Breast epithelium (tissue), 4 donors: ENCODE data around the gene C6orf141. TPM values are rescaled to one million over a fixed set of nuclear protein-coding genes. Genes with fewer than 3 reads are reported as not detected.

Source experiments
- DNase-seq, 2 donors: peaks; one replicate each; pipeline ENCODE4 v3.0.0-alpha.2; 2019; ENCODE audit warnings: low spot score in 2 of 2
- H3K27ac ChIP-seq, 2 donors: fragments of 200-600 bp; sonication (generic) in 1 of 2; one replicate each; pipeline ENCODE4 v1.5.1; 2016 to 2019; ENCODE audit warnings: mild to moderate bottlenecking in 1 of 2
- H3K27me3 ChIP-seq, 2 donors: fragments of 200-600 bp; sonication (generic) in 1 of 2; one replicate each; pipeline versions ENCODE4 v1.5.1 to v1.6.0; 2017 to 2019; ENCODE audit warnings: control low read depth in 1 of 2, mild to moderate bottlenecking in 1 of 2
- H3K36me3 ChIP-seq: fragments of 200-600 bp; one replicate; pipeline ENCODE4 v1.5.1; 2019
- H3K4me1 ChIP-seq, 2 donors: fragments of 200-600 bp; sonication (generic); one replicate each; pipeline ENCODE4 v1.5.1; 2016 to 2019; ENCODE audit warnings: control low read depth in 1 of 2
- H3K4me3 ChIP-seq, 3 donors: fragments of 200-600 bp; sonication (generic); 1 replicate in 2 of 3; 2 replicates in 1 of 3; pipeline ENCODE4 v1.5.1; 2016 to 2019; ENCODE audit warnings: mild to moderate bottlenecking in 3 of 3, moderate library complexity in 2 of 3
- H3K9me3 ChIP-seq, 2 donors: fragments of 200-600 bp; sonication (generic) in 1 of 2; one replicate each; pipeline ENCODE4 v1.5.1; 2016 to 2019; ENCODE audit warnings: control low read depth in 1 of 2
- CTCF ChIP-seq, 3 donors: fragments of 450-650 bp; IDR thresholded peaks; one replicate each; pipeline ENCODE4 v1.5.1; 2016 to 2017; ENCODE audit warnings: antibody characterized with exemption in 3 of 3, mild to moderate bottlenecking in 3 of 3, moderate library complexity in 3 of 3
- POLR2A ChIP-seq: fragments of 450-650 bp; IDR thresholded peaks from one replicate; pipeline ENCODE4 v1.6.1; 2016; ENCODE audit warnings: antibody characterized with exemption, mild to moderate bottlenecking, moderate library complexity
- POLR2AphosphoS5 ChIP-seq, 3 donors: sonication (generic); formaldehyde crosslinking; IDR thresholded peaks; one replicate each; pipeline ENCODE4 v1.6.1; 2017; ENCODE audit warnings: antibody characterized with exemption in 3 of 3
- intact Hi-C: fragments of 100-400 bp; cut with DNase I; formaldehyde crosslinking; loops from one replicate; pipeline ENCODE4 v1.15.1; 2023; ENCODE audit warnings: low total_unique reads
- total RNA-seq, 3 donors: library from RNA; depleted of rRNA; stranded (reverse); fragments of >200 nt; gene quantifications; one replicate each; pipeline ENCODE4 v1.1.0, GENCODE V29; 2016

Gene C6orf141
- total RNA-seq = 10 to 100 TPM in 1 of 3 donors, 1 to 10 TPM in 2; 6.1 to 25.9 (median 9.4) TPM

GRCh38 chr6:49550492-49551077 is at the start of gene C6orf141:
TSS of gene C6orf141 (plus strand) at chr6:49550668. CDS start at chr6:49550793, 125 bp downstream.
- Histone ChIP-seq H3K27ac (peak within 1 kb of the TSS in 1 of 2 donors; percentile 32), H3K36me3 (no peaks in the 10 kb centered on the region), H3K9me3 (no peaks in the 10 kb centered on the region), H3K4me3 (peak within 1 kb of the TSS; percentile 36 to 81 (median 55)), H3K4me1 (no peaks in the 10 kb centered on the region), H3K27me3 (no peaks in the 10 kb centered on the region)
- intact Hi-C loops = no loop called here
- peak in 1 of 2 donors; percentile 63 for DNase-seq
- TF ChIP-seq POLR2AphosphoS5 (IDR thresholded peaks at IDR 0.05) (no peak), CTCF (IDR thresholded peaks at IDR 0.05) (no peak), POLR2A (no peak)

- TF ChIP-seq POLR2A (no peak), CTCF (IDR thresholded peaks at IDR 0.05) (no peak), POLR2AphosphoS5 (IDR thresholded peaks at IDR 0.05) (no peak)
- Histone ChIP-seq H3K9me3 (no peaks in the 10 kb centered on the region), H3K4me1 (no peaks in the 10 kb centered on the region), H3K36me3 (no peaks in the 10 kb centered on the region), H3K27me3 (no peaks in the 10 kb centered on the region), H3K27ac (no peak overlapping the region), H3K4me3 (no peak overlapping the region)
- no peak for DNase-seq
- intact Hi-C loops = no loop called here
Observed at GRCh38 chr6:49504666-49505065, 45.8 kb upstream of the C6orf141 start.

- no peak for DNase-seq
- H3K4me3 ChIP-seq = no peak overlapping the region
- H3K27me3 ChIP-seq = no peaks in the 10 kb centered on the region
- H3K4me1 ChIP-seq = no peaks in the 10 kb centered on the region
- intact Hi-C loops = no loop called here
- no peaks in the 10 kb centered on the region for H3K9me3 ChIP-seq
- H3K36me3 ChIP-seq = no peaks in the 10 kb centered on the region
- TF ChIP-seq POLR2AphosphoS5 (IDR thresholded peaks at IDR 0.05) = no peak
- TF ChIP-seq CTCF (IDR thresholded peaks at IDR 0.05) = no peak
- no peak for TF ChIP-seq POLR2A
- H3K27ac ChIP-seq = no peak overlapping the region
Observed at GRCh38 chr6:49506569-49507111, 43.8 kb upstream of the C6orf141 start.

- Histone ChIP-seq H3K4me3 (no peak overlapping the region), H3K36me3 (no peaks in the 10 kb centered on the region), H3K27ac (no peak overlapping the region), H3K27me3 (no peaks in the 10 kb centered on the region), H3K9me3 (no peaks in the 10 kb centered on the region), H3K4me1 (no peaks in the 10 kb centered on the region)
- no peak for DNase-seq
- TF ChIP-seq POLR2AphosphoS5 (IDR thresholded peaks at IDR 0.05) (no peak), POLR2A (no peak), CTCF (IDR thresholded peaks at IDR 0.05) (no peak)
- intact Hi-C loops = no loop called here
Observed at GRCh38 chr6:49509342-49509741, 41.1 kb upstream of the C6orf141 start.

GRCh38 chr6:49513153-49513989 is 37.1 kb upstream of the C6orf141 start:
- Histone ChIP-seq H3K9me3 (no peaks in the 10 kb centered on the region), H3K27ac (no peak overlapping the region), H3K4me3 (no peak overlapping the region), H3K36me3 (no peaks in the 10 kb centered on the region), H3K4me1 (no peaks in the 10 kb centered on the region), H3K27me3 (no peaks in the 10 kb centered on the region)
- intact Hi-C loops = no loop called here
- DNase-seq = no peak
- TF ChIP-seq POLR2AphosphoS5 (IDR thresholded peaks at IDR 0.05) = no peak
